T-helper 2 cell (primary cell): Measurements from ENCODE around the gene NABP1.
A peak's percentile ranks its signal among the peaks of the same experiment; 100 is the strongest.

Source experiments
- DNase-seq, 5 experiments: peaks; one replicate each; pipeline versions ENCODE4 v3.0.0 to v3.0.0-alpha.2; 2012 to 2022

NABP1 gene

GRCh38 chr2:191680639-191681038 lies 2.7 kb downstream of the NABP1 start:
- DNase-seq: no peak

- no peak for DNase-seq
These were observed 4.2 kb downstream of the NABP1 start for GRCh38 chr2:191682126-191682525.

GRCh38 chr2:191686066-191686465 lies 8.1 kb downstream of the NABP1 start:
- DNase-seq: no peak

DNA sequence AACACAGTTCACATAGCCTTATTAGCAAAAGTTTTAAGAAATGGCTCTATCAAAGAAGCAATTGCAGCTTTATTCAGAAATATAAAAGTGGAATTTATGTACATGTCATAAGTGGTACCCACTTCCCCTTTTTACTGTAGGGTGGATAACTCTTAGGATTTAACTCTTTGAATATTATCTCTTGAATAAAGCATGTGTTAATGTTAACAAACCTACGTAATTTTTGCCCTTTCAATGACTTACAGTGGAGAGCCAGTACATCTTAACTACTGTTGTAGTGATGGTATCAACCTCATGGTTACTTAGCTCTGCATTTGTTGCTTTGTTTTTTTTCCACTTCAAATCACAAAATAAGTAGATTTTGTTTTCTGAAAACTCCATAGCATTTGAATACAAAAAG lies 8.8 kb downstream of the NABP1 start:
- no peak for DNase-seq

- DNase-seq: no peak
These were observed 9.9 kb downstream of the NABP1 start for GRCh38 chr2:191687867-191688266.

- peak in 1 of 5 experiments; percentile 53 for DNase-seq
These were observed 11.2 kb downstream of the NABP1 start for GRCh38 chr2:191688934-191689695.

- no peak for DNase-seq
These were observed 12.4 kb downstream of the NABP1 start for GRCh38 chr2:191690327-191690726.

DNA sequence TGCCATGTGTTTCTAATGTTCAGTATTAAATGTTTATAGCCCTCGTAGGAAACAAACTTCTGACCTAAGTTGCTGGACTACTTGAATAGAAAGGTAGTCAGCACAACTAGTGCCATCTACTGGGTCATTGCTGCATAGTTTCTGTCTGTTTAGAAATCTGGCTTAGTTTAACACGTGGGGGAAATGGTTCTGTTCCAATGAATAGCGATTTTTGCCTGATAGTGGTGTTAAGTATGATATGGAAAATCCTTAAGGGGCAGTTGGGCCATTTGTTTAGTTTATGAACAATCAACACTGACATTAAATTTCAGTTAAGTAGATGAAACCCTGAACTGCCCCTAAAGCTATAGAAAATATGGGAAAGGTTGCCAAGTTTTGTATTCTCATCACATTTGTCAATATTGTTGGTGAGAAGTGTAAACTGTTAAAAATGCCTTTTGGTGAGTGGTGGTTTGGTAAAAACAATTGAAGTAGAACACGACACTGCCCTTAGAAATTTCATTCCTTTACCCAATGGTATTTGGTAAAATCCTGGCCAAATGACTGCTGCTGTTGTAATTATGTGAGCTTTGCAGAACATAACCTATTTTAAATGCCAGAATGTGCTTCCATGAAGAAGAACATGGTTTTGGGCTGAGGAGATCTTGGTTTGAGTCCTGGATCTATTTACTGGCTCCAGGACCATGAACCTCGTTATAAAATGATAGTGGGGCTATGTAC lies 13.2 kb downstream of the NABP1 start:
- DNase-seq: peak in 2 of 5 experiments; percentile 33 to 78

DNA sequence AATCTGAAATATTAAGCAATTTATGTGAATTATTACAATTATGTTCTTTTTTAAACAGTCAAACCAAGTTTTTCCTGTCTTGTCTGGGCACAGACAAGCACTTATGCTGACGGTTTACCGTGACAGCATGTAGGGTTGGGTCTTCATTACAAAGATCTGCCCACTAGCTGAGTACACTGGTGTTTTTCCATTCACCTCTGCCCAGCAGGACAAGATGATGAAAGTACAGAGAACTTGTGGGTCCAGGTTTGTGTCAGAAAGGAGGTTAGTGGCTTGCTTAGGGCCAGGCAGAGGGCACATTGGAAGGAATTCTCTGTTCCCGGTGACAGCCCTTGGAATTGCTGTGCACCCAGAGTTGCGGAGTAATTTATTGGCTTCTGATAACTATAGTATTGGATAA lies 14.0 kb downstream of the NABP1 start:
- no peak for DNase-seq

- DNase-seq: no peak
These were observed 14.7 kb downstream of the NABP1 start for GRCh38 chr2:191692502-191693115.

DNA sequence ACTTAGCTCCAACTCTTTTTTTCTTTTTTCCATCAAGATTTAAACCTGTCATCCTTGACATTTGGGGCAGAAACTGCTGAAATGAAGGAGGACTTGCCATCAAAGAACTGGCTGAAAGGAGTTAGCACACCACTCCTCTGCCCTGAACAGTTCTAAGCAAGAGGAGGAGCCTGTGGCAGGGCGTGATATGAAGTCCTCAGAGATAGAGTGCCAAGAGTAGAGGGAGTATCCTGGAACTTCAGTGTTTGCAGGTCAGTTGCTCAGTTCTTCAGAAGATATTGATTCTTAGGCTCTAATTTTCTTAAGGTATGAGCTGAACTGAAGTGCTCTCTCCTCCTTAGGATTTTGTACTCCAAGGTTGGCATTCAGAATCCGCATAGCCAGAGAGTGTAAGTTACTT lies 15.2 kb downstream of the NABP1 start:
- DNase-seq: no peak

GRCh38 chr2:191693778-191694177 lies 15.8 kb downstream of the NABP1 start:
- no peak for DNase-seq

DNA sequence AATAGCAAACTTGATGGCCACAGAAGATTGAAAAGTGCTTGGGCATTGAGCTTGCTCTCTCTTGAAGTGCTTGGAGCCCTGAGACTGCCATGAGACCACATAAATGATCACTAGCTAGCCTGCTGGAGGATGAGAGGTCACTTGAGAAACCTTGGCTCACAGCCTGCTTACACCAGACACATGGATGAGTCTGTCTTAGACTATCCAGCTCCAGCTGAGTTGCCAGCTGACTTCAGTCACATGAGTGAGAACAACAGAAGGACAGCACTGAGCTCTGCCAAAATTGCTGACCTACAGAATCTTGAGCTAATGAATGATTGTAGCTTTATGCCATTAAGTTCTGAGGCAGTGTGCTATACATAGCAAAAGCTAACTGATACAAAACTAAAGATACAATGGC lies 18.1 kb downstream of the NABP1 start:
- DNase-seq: no peak

DNA sequence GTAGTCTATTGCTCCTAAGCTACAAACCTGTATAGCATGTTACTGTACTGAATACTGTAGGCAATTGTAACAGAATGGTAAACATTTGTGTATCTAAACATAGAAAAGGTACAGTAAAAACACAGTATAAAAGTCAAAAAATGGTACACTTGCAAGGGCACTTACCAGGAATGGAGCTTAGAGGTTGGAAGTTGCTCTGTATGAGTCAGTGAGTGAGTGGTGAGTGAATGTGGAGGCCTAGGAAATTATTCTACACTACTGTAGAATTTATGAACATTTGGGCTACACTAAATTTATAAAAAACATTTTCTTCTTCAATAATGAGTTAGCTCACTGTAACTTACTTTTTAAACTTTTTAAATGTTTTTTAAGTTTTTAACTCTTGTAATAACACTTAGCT lies 19.0 kb downstream of the NABP1 start:
- DNase-seq: no peak

DNA sequence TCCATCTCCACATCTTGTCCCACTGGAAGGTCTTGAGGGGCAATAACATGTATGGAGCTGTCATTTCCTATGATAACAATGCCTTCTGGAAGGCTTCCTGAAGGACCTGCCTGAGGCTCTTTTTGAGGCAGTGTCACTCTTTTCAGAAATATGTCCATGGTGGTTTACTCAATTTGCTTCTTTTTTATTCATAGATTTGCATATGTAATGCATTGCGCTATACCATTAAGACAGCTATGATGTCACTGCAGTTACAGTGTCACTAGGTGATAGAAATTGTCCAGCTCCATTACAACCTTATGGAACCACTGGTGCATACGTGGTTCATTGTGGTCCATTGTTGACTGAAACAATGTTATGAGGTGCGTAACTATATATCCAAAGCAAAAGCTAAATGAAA lies 19.9 kb downstream of the NABP1 start:
- DNase-seq: no peak

DNA sequence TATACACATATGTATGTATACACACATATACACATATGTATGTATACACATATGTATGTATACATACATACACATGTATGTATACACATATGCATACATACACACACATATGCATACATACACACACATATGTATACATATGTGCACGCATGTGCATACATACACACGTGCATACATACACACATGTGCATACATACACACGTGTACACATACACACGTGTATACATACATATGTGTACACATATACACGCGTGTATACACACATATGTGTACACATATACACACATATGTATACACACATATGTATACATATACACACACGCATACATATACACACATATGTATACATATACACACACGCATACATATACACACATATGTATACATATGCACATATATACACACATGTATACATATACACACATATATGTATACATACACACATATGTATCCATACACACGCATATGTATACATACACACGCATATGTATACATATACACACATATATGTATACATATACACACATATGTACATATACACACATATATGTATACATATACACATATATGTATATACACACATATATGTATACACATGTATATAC lies 21.5 kb downstream of the NABP1 start:
- no peak for DNase-seq

GRCh38 chr2:191701029-191701428 lies 23.1 kb downstream of the NABP1 start:
- no peak for DNase-seq

DNA sequence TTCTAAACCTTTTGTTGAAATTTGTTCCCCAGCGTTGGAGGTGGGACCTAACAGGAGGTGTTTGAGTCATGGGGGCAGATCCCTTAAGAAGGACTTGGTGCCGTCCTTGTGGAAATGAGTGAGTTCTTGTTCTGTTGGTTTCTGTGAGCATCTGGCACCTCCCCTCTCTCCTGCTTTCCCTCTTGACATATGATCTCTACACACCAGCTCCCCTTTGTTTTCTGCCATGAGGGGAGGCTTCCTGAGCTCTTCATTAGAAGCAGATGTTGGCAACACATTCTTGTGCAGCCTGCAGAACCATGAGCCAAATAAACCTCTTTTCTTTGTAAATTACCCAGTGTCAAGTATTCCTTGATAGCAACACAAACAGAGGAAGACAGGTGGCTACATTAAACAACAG lies 23.8 kb downstream of the NABP1 start:
- no peak for DNase-seq

DNA sequence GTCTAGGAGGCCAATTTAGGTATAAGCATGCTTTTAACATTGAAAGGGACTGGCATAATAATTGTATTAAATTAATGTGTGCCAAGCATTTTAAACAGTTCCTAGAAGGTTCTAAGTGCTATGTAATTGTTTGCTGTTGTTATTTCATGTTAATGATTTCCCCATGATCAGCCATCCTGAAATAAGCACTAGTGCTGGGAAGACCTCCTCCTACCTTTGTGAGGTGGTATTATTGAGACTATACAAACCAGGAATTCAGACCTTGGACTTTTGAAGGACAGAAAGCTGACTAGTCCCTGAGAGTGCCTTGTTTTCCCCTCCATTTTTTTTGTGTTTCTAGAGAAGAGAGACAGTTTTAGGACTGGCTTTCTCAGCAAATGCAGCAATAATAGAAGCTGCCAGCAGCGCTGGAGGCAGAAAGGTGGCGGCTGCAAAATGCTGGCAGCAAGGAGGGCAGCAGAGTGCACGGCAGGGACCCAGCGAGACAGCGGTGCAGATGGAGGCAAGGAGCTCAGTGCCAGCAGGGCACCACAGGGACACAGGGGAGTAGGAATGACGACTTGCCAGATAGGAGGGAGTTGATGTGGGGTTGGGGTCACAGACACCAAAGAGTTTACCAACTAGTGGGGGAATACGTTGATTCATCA lies 25.3 kb downstream of the NABP1 start:
- DNase-seq: no peak

- DNase-seq: no peak
These were observed 27.1 kb downstream of the NABP1 start for GRCh38 chr2:191705084-191705483.

DNA sequence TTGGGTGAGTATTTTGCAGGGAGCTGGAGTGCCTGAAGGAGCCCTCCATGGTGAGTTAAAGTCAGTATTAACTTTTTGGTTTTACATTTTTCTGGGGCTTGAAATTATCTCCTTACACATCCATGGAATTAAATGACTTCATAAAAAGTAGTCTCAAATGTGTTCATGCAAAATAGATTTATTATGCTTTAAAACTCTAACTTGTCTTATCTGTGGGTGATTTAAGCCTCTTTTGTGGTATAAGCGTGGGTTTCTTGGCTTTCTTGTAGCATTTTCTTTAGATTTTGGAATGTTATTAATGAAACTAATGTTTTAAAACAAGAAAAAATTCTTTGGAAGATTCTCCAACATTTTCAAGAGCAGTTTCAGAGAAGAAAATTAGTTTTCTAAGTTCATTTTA lies 27.8 kb downstream of the NABP1 start:
- DNase-seq: no peak

- DNase-seq: no peak
These were observed 28.9 kb downstream of the NABP1 start for GRCh38 chr2:191706791-191707190.

GRCh38 chr2:191707542-191707941 lies 29.6 kb downstream of the NABP1 start:
- no peak for DNase-seq
